Activated CD8-positive, alpha-beta memory T cell treated with anti-CD3 and anti-CD28 coated beads, Interleukin-2, amount 50 U/mL, for 4 hours (primary cell): Measurements from ENCODE around the gene MIPEP.

Experiments used
- DNase-seq: peaks from one replicate; pipeline ENCODE4 v3.0.0-alpha.2; 2020

The MIPEP gene

DNA sequence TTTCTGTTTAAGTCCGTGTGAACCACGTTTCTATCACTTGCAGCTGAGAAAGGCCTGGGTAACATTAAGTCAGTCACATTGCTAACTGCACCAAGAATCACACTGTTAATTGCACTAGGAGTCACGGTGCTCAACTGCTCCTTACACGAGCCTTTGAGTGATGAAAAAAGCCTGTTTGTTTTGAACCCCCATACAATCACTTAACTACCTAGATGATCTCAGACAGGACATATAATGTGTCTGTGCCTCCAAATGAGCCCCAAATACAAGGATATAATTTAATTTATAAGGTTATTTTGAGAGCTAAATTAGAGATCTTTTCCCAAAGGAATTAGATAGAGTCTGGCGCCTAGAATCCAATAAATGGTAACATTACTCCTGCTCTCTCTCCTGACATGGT is 84.1 kb downstream of the MIPEP start:
- DNase-seq = no peak

GRCh38 chr13:23804166-23804565 is 85.0 kb downstream of the MIPEP start:
- no peak for DNase-seq

DNA sequence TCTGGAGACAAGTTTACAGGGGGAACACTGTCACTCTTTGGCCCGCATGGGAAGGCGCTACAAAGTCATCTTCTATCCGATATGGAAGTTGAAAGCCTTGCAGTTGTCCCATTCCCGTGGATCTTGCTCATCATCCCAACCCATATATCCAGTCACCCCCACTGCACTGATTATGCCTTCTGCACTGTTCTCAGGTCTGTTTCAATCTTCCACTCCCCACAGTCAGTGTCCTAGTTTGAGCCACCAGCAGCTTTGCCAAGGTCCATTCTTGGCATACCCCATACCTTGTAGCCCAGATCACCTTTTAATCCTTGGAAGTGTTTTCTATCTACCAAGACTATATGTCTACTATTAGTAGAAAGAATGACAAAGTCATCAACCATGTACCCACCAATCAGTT is 88.1 kb downstream of the MIPEP start:
- DNase-seq = no peak

- DNase-seq = no peak
These were observed 89.3 kb downstream of the MIPEP start for GRCh38 chr13:23799945-23800344.

DNA sequence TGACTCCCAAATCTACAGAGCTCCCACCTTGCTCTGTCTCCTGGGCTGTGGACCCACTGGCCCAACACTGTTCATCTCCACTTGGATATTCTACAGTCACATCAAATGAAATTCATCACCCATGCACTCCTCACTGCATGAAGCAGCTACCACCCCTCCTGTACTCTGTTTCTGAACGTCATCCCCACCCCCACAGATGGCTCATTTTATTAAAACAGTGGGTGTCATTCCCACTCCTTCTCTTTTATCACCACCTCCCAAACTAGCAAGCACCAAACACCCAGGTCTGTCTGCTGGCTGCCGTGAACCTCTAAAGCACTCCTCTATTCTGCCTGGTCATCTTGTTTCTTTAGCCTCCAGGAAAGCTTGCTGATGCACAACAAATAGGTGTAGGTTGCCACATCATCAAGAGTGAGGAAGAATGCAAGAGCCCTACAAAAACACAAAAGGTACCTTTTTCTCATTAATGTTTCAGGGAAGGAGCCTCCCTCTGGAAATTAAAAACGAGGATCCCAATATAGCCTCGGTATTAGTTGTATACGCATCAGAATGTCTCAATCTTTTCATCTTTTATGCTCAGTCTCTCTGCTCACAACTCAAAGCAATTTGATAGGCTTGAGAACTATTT is 91.8 kb downstream of the MIPEP start:
- DNase-seq = no peak

- no peak for DNase-seq
These were observed 92.6 kb downstream of the MIPEP start for GRCh38 chr13:23796551-23796950.

DNA sequence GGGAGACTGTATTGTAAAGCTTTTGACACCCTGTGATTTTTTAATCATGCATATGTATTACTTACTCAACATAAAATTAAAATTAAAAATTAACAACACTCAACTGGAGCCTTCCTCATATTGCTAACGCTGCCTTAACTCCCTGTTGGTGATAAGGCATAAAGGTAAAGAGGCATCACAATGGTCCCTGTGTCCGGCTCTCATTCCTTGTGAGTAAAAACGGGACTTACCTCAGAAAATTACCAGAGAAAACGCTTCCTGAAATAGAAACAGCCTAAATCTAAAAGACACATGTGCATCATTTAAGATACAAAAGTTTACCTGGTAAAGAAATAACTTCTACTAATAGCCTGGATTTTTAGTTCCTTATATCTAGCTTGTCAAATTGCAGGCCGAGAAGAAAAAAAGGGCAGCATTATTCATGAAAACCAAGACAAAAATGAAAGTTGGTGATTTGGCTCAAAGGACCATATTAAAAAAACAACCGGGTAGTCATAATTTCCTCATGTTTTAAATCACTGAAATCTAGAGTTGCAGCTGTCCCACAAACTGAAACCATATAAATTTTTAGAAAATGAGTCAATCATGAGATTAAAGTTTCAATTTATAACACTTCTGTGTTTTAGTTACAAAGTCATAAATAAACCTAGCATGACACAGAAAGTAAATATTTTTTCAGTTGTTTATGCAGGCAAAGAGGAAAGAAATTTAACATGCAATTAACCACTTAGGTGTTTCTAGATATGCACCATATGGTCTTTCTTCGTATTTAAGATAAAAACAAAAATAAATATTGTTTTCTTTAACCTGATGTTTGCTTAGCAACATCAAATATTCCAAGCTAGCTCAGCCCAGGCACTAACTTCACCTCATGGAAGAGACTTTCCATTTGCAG is 94.7 kb downstream of the MIPEP start:
- DNase-seq = no peak

- DNase-seq = no peak
These were observed 95.5 kb downstream of the MIPEP start for GRCh38 chr13:23793711-23794110.

DNA sequence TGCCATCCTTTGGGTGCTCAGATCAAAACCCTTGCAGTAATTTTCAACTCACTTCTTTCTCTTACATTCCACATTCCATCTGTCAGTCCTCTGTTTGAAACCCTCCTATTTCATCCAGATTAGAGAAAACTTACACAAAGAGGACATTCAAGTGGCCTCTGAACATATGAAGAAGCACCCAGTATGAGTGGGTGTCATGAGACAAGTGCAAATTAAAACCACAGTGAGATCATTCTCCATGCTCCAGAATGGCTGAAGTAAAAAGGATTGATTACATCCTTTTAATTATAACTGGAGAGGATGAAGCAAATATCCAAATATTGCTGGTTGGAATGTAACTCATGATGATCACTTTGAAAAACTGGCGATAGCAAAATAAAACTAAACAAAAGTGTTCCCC is 96.5 kb downstream of the MIPEP start:
- no peak for DNase-seq

GRCh38 chr13:23790577-23791170 is 98.5 kb downstream of the MIPEP start:
- no peak for DNase-seq

DNA sequence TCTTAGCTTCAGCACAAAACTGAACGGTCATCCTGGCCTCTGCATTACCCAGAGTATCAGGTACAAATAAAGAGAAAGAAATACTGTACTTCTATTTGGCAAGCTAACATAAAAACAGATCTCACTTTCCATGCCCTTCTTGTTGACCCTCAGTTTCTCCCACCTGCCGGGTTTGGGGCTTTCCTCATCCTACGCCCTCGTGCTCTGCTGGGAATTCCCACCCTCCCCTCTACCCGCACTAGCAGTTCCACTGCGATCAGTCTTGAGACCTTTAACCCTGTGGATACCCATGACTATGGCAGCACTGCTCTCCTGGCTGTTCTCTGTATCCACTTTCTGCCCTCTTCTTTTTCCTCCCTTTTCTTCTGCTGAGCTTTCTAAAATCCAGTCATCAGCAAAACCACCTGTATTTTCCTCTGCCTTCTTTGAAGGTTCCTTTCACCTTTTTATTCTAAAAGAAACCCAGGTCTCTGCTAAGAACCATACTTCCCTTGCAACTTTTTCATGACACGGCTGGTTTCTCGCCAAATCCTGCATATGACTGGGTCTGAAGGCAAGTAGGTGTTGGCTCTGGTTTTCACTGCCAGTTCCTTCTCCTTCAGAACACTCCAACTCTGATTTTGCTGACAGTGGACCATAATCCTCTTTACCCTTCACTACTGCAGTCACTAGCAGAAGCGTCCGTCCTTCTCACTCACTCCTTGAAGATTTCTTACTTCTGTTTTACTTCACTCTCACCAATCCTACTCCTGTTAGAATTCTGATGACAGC is 99.4 kb downstream of the MIPEP start:
- no peak for DNase-seq

DNA sequence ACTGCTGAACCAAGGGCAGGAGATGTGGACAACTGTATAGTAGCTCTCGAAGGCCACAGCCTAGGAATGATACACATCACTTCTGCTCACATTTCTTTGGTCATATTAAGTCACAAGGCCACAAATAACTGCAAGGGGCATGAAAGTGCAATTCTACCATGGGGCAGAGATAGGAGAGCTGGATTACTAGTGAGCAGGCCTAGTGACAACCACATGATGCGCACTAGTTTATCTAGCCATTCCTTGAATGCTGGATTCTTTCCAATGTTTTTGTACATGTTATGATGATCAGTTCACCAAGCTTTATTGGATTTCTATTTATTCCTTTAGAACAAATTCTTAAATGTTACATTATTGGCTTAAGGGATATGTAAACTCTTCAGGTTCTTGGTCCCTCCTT is 100.7 kb downstream of the MIPEP start:
- no peak for DNase-seq

- DNase-seq = no peak
These were observed 101.7 kb downstream of the MIPEP start for GRCh38 chr13:23787464-23787863.

GRCh38 chr13:23786607-23787006 is 102.6 kb downstream of the MIPEP start:
- no peak for DNase-seq

DNA sequence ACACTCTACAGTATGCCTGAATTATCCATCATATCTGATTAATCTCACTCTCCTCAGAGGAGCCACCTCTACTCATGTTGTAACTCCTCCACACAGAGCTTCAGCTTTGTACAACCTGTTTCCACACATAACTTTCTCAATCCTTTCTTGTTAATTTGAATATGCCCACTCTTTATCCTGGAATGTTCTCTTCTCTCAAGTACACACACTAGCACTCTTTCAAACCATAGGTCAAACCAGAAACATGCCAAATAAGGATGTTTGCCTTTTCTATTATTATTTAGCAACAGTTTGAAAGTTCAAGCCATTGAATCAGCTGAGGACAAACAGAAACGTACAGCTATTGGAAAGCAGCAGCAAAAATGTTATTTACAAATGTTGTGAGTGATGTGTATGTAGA is 110.3 kb downstream of the MIPEP start:
- no peak for DNase-seq

DNA sequence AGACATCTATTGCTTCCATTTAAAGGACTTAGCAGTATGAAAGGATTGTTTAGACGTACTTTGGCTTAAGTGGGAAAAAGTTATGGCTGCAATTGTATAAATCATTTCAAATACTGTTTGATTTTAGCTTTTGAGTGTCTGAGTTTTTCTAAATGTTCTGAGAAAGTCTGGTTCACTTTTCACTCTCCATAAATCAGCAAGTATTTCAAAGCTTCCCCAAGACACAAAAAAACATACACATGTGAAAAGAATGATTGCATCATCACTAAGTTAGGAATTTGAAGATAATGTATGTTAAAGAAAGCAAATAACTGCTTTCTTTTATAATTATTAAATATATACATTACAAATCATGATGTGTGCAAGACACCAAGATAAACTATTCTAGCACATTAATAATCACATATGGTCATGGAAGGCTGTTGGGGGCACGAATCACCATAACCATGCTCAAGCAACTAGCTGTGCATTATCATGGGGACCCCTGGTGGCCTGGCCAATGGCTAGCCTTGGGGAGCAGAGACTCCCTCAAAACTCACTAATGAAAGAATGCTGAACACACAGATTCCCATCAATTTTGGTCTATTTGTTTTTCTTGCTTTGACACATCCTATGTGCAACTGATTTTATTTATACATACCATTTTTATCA is 111.1 kb downstream of the MIPEP start:
- DNase-seq = no peak

DNA sequence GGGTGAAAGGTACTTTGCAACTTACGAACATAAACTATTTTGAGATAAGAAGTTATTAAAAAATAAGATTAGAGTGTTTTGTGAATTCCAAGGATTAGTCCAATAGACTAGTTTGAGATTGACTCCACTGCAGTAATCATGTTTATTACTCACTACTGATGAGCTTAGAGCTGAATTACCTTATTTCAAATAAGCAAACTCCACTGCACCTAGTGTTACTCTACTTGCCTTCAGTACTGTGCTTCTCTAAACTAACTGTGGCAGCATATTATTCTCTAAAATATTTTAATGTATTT is 111.7 kb downstream of the MIPEP start:
- DNase-seq = no peak

DNA sequence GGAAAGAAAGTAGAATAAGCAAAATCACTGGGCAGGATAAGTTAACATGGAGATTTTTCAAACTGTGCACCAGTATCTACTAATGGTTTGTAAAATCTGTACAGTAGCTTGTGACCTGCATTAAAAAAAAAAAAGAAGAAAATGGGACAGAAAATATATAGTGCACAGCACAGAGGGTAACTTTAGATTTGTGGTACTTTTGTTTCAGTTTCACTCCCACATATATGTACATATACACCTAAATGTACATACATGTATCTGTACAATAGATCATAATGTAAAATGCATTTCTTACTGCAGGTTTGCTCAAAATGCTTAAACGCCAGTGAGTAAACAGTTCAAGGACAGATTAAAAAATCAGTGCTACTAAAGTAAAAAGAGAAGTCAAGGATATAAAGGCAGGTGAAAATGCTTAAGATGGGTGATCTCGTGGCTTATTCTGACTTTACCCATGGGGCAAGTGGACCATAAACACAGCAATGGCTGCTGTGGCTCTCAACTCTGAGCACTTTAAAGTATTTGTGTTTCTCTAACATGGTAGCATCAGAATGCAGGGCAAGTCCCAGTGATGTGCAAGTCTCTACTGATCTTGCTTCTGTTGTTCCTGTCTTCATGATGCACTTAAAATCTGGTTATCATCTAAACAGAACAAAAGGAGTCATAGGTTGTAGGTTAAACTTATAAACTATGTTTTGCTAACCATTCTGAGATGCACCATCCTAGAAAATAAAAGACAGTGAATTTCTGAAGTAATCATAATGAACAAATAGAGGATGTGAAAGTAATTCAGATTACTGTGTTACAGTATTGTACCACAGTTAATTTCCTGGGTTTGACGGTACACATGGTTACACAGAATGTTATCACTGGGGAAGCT is 112.3 kb downstream of the MIPEP start:
- no peak for DNase-seq

DNA sequence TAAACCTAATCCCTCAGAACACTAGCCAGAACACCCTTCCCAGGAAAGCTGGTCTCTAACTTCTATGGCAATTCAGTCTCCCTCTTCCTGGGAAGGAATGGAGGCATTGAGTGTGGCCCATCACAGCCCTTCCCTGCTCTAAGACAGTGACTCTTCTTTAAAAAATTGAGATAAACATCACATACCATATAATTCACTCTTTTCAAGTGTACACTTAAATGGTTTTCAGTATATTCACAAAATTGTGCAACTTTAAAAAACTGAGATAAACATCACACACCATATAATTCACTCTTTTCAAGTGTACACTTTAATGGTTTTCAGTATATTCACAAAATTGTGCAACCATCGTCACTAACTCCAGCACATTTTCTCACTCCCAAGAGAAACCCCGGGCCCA is 116.5 kb downstream of the MIPEP start:
- DNase-seq = no peak

DNA sequence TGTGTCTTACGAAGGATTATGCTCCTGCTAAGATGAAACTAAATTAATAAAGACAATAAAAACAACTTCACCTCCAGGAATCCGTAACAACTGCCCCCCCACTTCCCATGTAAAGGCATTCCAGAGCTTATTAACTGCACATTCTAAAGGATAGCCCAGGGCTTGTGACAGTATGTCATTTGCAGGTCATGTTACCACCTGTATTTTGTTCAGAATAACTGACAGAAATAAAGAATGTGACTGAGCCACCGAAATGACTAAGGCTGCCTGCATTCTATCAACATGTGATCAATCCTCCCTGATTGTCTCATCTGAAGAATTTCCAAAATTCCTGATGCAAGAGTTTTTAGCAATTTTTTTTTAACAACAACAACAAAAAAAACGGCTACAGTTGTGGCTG is 117.2 kb downstream of the MIPEP start:
- DNase-seq = no peak

DNA sequence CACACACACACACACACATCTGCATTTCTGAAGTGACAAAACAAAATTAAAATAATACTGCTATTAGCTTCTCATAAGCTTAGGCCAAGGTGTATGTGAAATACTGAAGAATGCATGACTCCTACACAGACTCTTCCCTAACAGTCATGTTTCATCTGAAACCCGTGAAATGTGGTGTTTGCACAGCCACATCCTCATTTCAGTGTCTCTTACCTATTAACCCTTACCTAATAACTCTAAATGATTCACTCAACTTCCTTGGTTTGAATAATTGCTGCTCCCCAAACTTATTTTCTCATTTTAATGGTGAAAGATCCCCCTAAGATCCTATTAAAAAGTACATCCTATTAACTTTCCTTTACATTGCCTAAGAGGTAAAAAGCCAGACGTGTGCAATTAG is 117.6 kb downstream of the MIPEP start:
- no peak for DNase-seq

- DNase-seq = no peak
These were observed 118.2 kb downstream of the MIPEP start for GRCh38 chr13:23770973-23771372.
